ENCODE data around the gene MAGI1. TPM values are rescaled to one million over a fixed set of nuclear protein-coding genes. Genes with fewer than 3 reads are reported as not detected.

MAGI1 gene
- total RNA-seq, 1 experiment from 2014 or later, result 58.2 TPM

DNA sequence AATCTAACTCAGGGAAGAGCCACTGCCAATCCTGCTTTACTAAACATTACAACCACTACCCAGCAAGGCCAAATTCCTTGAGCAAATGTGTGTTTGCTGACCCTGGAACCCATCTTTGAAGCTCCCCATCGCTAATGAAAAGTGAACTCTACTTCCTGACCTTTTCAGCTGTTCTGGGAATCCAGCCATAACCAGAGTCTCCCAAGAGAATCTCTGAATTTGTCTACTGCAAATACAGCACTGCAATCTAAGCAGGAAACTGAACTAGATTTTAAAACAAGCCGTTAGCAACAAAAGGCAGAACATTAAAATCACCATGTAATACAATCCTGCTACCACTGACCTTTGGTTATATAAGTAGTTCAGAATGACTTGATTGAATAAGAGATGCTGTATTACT lies 309.2 kb downstream of the MAGI1 start (continued):
- no peak for TF ChIP-seq USF2 (CRISPR knock-in tag; IDR thresholded peaks at IDR 0.05)
- TF ChIP-seq ZBTB21 (CRISPR knock-in tag; IDR thresholded peaks at IDR 0.05; ENCODE audit: borderline replicate concordance), result no peak
- TF ChIP-seq ZNF416 (CRISPR knock-in tag; IDR thresholded peaks at IDR 0.05), result no peak
- TF ChIP-seq NFYB (CRISPR knock-in tag; conservative IDR thresholded peaks at IDR 0.05; ENCODE audit: low read depth), result no peak
- TF ChIP-seq JUN (CRISPR knock-in tag; IDR thresholded peaks at IDR 0.05), result no peak
- TF ChIP-seq ZNF121 (CRISPR knock-in tag; IDR thresholded peaks at IDR 0.05), result no peak
- no peak for TF ChIP-seq CDX4 (CRISPR knock-in tag; IDR thresholded peaks at IDR 0.05; ENCODE audit: borderline replicate concordance)
- TF ChIP-seq, protein P1, sequence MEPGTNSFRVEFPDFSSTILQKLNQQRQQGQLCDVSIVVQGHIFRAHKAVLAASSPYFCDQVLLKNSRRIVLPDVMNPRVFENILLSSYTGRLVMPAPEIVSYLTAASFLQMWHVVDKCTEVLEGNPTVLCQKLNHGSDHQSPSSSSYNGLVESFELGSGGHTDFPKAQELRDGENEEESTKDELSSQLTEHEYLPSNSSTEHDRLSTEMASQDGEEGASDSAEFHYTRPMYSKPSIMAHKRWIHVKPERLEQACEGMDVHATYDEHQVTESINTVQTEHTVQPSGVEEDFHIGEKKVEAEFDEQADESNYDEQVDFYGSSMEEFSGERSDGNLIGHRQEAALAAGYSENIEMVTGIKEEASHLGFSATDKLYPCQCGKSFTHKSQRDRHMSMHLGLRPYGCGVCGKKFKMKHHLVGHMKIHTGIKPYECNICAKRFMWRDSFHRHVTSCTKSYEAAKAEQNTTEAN (CRISPR knock-in tag; IDR thresholded peaks at IDR 0.05), result no peak

DNA sequence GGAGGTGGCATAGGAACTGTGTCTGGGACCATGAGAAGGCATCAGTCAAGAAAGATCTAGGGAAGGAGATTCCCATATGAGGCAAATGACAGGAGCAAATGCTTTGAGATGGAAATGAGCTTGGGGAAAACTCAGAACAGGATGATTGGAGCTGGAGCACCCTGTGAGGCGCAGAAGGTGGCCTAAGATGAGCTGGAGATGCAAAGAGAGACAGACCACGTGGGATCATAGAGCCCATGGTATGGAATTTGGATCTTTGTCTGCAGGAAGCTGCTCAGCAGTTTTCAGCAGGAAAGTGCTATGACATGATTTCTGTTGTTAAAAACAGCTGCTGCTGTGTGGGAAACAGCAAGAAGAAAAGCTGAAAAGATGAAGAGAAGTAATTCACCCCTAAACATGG lies 310.6 kb downstream of the MAGI1 start:
- no peaks in the 10 kb centered on the region for H3K27me3 Mint-ChIP-seq (ENCODE audit: low read depth)
- ChIA-PET CTCF (interaction anchor here (1.5 to 2.0 kb wide), 3 partner anchors 23 to 394 kb away, joined by 5 to 10 read pairs (median 7); no protein-coding TSS in a partner anchor), POLR2A (interaction anchor here (0.7 to 1.1 kb wide), 2 partner anchors 12 to 15 kb away, joined by 3 to 4 read pairs; no protein-coding TSS in a partner anchor)
- TF ChIP-seq CREM (CRISPR knock-in tag; IDR thresholded peaks at IDR 0.05) (no peak), USF2 (CRISPR knock-in tag; IDR thresholded peaks at IDR 0.05) (peak; percentile 69), ELF4 (CRISPR knock-in tag; IDR thresholded peaks at IDR 0.05; ENCODE audit: low read depth) (no peak), USF1 (CRISPR knock-in tag; IDR thresholded peaks at IDR 0.05) (peak; percentile 56; the same call in 1 of the 2 replicates), ZNF671 (CRISPR knock-in tag; IDR thresholded peaks at IDR 0.05) (no peak)
- TF ChIP-seq, protein P2, sequence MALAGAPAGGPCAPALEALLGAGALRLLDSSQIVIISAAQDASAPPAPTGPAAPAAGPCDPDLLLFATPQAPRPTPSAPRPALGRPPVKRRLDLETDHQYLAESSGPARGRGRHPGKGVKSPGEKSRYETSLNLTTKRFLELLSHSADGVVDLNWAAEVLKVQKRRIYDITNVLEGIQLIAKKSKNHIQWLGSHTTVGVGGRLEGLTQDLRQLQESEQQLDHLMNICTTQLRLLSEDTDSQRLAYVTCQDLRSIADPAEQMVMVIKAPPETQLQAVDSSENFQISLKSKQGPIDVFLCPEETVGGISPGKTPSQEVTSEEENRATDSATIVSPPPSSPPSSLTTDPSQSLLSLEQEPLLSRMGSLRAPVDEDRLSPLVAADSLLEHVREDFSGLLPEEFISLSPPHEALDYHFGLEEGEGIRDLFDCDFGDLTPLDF (CRISPR knock-in tag; IDR thresholded peaks at IDR 0.05), result no peak
- TF ChIP-seq, protein P3, sequence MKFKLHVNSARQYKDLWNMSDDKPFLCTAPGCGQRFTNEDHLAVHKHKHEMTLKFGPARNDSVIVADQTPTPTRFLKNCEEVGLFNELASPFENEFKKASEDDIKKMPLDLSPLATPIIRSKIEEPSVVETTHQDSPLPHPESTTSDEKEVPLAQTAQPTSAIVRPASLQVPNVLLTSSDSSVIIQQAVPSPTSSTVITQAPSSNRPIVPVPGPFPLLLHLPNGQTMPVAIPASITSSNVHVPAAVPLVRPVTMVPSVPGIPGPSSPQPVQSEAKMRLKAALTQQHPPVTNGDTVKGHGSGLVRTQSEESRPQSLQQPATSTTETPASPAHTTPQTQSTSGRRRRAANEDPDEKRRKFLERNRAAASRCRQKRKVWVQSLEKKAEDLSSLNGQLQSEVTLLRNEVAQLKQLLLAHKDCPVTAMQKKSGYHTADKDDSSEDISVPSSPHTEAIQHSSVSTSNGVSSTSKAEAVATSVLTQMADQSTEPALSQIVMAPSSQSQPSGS (CRISPR knock-in tag; IDR thresholded peaks at IDR 0.05; ENCODE audit: borderline replicate concordance, low read depth), result no peak
- DNase-seq (ENCODE audit: low spot score), result no peak
- peak overlapping the region; percentile 48 for H3K27ac Mint-ChIP-seq
- H3K4me3 Mint-ChIP-seq, result no peak overlapping the region
- peaks cover 2% of the 10 kb centered on the region; the same call in 1 of the 2 replicates for H3K36me3 Mint-ChIP-seq
- H3K9me3 Mint-ChIP-seq, result peaks cover 9% of the 10 kb centered on the region
- ATAC-seq, result peak; percentile 72
- H3K4me1 Mint-ChIP-seq, result peaks cover 43% of the 10 kb centered on the region

GRCh38 chr3:65723985-65724384 lies 314.7 kb downstream of the MAGI1 start:
- Mint-ChIP-seq H3K4me3 (no peak overlapping the region), H3K27ac (no peak overlapping the region), H3K9me3 (peaks cover 9% of the 10 kb centered on the region), H3K36me3 (peaks cover 2% of the 10 kb centered on the region; the same call in 1 of the 2 replicates), H3K4me1 (peaks cover 44% of the 10 kb centered on the region), H3K27me3 (ENCODE audit: low read depth) (no peaks in the 10 kb centered on the region)
- ChIA-PET CTCF (no interaction called here), POLR2A (no interaction called here)
- DNase-seq (ENCODE audit: low spot score), result no peak
- no peak for ATAC-seq
- TF ChIP-seq ZNF512 (CRISPR knock-in tag; IDR thresholded peaks at IDR 0.05; ENCODE audit: borderline replicate concordance) (no peak), E2F5 (CRISPR knock-in tag; IDR thresholded peaks at IDR 0.05) (no peak), STAT6 (CRISPR knock-in tag; conservative IDR thresholded peaks at IDR 0.05; ENCODE audit: low read depth) (no peak), HMGA2 (CRISPR knock-in tag; IDR thresholded peaks at IDR 0.05) (no peak)
- TF ChIP-seq, protein P4, sequence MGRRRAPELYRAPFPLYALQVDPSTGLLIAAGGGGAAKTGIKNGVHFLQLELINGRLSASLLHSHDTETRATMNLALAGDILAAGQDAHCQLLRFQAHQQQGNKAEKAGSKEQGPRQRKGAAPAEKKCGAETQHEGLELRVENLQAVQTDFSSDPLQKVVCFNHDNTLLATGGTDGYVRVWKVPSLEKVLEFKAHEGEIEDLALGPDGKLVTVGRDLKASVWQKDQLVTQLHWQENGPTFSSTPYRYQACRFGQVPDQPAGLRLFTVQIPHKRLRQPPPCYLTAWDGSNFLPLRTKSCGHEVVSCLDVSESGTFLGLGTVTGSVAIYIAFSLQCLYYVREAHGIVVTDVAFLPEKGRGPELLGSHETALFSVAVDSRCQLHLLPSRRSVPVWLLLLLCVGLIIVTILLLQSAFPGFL (CRISPR knock-in tag; IDR thresholded peaks at IDR 0.05; ENCODE audit: borderline replicate concordance), result no peak

Measured in WTC11 (cell line).